Stimulated activated CD8-positive, alpha-beta memory T cell treated with anti-CD3 and anti-CD28 coated beads, Interleukin-7, amount 100 ng/mL, for 4 hours (primary cell): ENCODE results near the gene TERT.

ENCODE experiments used
- DNase-seq, 2 donors: peaks; one replicate each; pipeline ENCODE4 v3.0.0-alpha.2; 2020; ENCODE audit warnings: low read depth in 2 of 2

TERT gene

GRCh38 chr5:1219098-1219767 is 75.6 kb downstream of the TERT start:
- no peak for DNase-seq

GRCh38 chr5:1218351-1219080 is 76.4 kb downstream of the TERT start:
- no peak for DNase-seq

GRCh38 chr5:1217596-1218206 is 77.2 kb downstream of the TERT start:
- no peak for DNase-seq

GRCh38 chr5:1216918-1217295 is 78.0 kb downstream of the TERT start:
- no peak for DNase-seq

- DNase-seq: no peak
These were observed 78.5 kb downstream of the TERT start for GRCh38 chr5:1216211-1216917.

GRCh38 chr5:1215320-1216096 is 79.4 kb downstream of the TERT start:
- DNase-seq: no peak

- no peak for DNase-seq
These were observed 80.0 kb downstream of the TERT start for GRCh38 chr5:1214936-1215220.

GRCh38 chr5:1214163-1214935 is 80.5 kb downstream of the TERT start:
- no peak for DNase-seq

GRCh38 chr5:1213508-1214162 is 81.2 kb downstream of the TERT start:
- DNase-seq: no peak

- no peak for DNase-seq
These were observed 82.0 kb downstream of the TERT start for GRCh38 chr5:1212881-1213280.

- no peak for DNase-seq
These were observed 82.6 kb downstream of the TERT start for GRCh38 chr5:1212271-1212670.

GRCh38 chr5:1211701-1212100 is 83.2 kb downstream of the TERT start:
- DNase-seq: no peak

GRCh38 chr5:1210832-1211251 is 84.0 kb downstream of the TERT start:
- DNase-seq: no peak

GRCh38 chr5:1209896-1210776 is 84.7 kb downstream of the TERT start:
- no peak for DNase-seq

- no peak for DNase-seq
These were observed 85.4 kb downstream of the TERT start for GRCh38 chr5:1209489-1209852.

- DNase-seq: no peak
These were observed 86.0 kb downstream of the TERT start for GRCh38 chr5:1208743-1209488.

GRCh38 chr5:1208221-1208742 is 86.6 kb downstream of the TERT start:
- no peak for DNase-seq

- DNase-seq: no peak
These were observed 87.3 kb downstream of the TERT start for GRCh38 chr5:1207555-1207954.
